Ovary (tissue), 9 donors: ENCODE measurements around the gene TNFAIP8L1. TPM values are rescaled to one million over a fixed set of nuclear protein-coding genes. Genes with fewer than 3 reads are reported as not detected.

ENCODE experiments used
- DNase-seq, 5 donors: peaks; one replicate each; pipeline ENCODE4 v3.0.0-alpha.2; 2019 to 2020
- H3K27ac ChIP-seq, 2 donors: fragments of 200-600 bp; one replicate each; pipeline versions ENCODE4 v1.5.1 to v1.8.0; 2019 to 2022
- H3K27me3 ChIP-seq: fragments of 200-600 bp; one replicate; pipeline ENCODE4 v1.8.0; 2022
- H3K36me3 ChIP-seq: fragments of 200-600 bp; sonication (generic); one replicate; pipeline ENCODE4 v1.5.1; 2019
- H3K4me1 ChIP-seq: one replicate; pipeline ENCODE4 v1.8.1; 2013; ENCODE audit warnings: mild to moderate bottlenecking, moderate library complexity; ENCODE audit not compliant: insufficient read depth
- H3K4me3 ChIP-seq: fragments of 200-600 bp; sonication (generic); one replicate; pipeline ENCODE4 v1.5.1; 2017
- H3K9me3 ChIP-seq, 2 donors: fragments of 200-600 bp in 1 of 2; sonication (generic) in 1 of 2; one replicate each; pipeline versions ENCODE4 v1.5.1 to v1.8.1; 2013 to 2019; ENCODE audit warnings: mild to moderate bottlenecking in 1 of 2, moderate library complexity in 1 of 2
- EP300 ChIP-seq: sonication (generic); formaldehyde crosslinking; IDR thresholded peaks from one replicate; pipeline ENCODE4 v1.6.1; 2017; ENCODE audit warnings: antibody characterized with exemption
- POLR2A ChIP-seq: fragments of 450-650 bp; IDR thresholded peaks from one replicate; pipeline ENCODE4 v1.6.1; 2017; ENCODE audit warnings: antibody characterized with exemption, mild to moderate bottlenecking, moderate library complexity
- WGBS, 3 donors: extraction: QIAGEN DNeasy Blood & Tissue Kit in 1 of 3; methylation state at CpG; one replicate each; pipeline versions ENCODE4 v1.1.5 to v1.1.7; 2013 to 2017; 5-methylcytosine and 5-hydroxymethylcytosine counted together
- intact Hi-C, 4 donors: fragments of 100-400 bp; cut with DNase I; formaldehyde crosslinking; loops; one replicate each; pipeline versions ENCODE4 v1.11.0 to v1.15.1; 2022 to 2023
- polyA plus RNA-seq, 2 donors: library from polyadenylated mRNA; stranded (reverse); fragments of 200-250 nt in 1 of 2; fragments of 350-450 nt in 1 of 2; fragmentation: Illumina TruSeq in 1 of 2; extraction: RNeasy Lipid Tissue Mini Kit (QIAGEN cat#74804) in 1 of 2; gene quantifications; one replicate each; pipeline ENCODE4 v1.2.3, GENCODE V29; 2013 to 2014
- total RNA-seq, 7 donors: library from RNA; depleted of rRNA in 2 of 7; stranded (reverse); fragments of >200 nt in 2 of 7; fragmentation: NEBNext Ultra II Directional in 3 of 7; extraction: Animal tissue kit (Norgen Biotek cat#: 25700) in 3 of 7; gene quantifications; one replicate each; pipeline versions ENCODE4 v1.1.0 to v1.2.4, GENCODE V29; 2016 to 2023
- TF ChIP-seq, protein P1 (sequence below), 3 donors: fragments of 450-650 bp in 2 of 3; fragments of 200-600 bp in 1 of 3; IDR thresholded peaks; one replicate each; pipeline versions ENCODE4 v1.5.1 to v1.8.0; 2016 to 2022; ENCODE audit warnings: antibody characterized with exemption in 3 of 3, mild to moderate bottlenecking in 1 of 3
- donor health status: DM: no; HTN: no; CAD: no; lungs with moderate emphysema.
- donor health status: DM: no; HTN: no; CAD: no.
- donor health status: Bipolar disorder and iron deficiency.
- donor health status: DM: yes; HTN: yes; CAD: no.
- donor health status: DM: no; HTN: no; CAD: no.
- donor health status: DM: yes; HTN: yes; CAD: no.

Gene TNFAIP8L1
- total and polyA plus RNA-seq, 9 donors: 4.3 to 14.0 (median 8.1) TPM

DNA sequence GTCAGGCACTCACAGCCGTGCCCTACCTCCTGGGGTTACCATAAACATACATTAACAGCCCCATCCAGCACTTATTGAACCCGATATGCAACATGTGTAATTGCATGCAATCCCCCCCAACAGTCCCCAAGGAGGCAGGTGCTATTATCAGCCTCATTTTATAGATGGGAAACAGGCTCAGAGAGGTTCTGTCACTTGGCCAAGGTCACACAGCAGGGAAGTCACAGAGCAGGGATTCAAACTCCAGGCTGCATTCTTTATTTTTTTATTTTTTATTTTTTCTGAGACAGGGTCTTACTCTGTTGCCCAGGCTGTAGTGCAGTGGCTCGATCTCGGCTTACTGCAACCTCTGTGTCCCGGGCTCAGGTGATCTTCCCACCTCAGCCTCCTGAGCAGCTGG is 38.4 kb upstream of the TNFAIP8L1 start:
- WGBS, 3 donors: 69 to 84% (median 70%) methylated on average over 5 of the region's 5 CpGs
- intact Hi-C loops: no loop called here
- H3K27me3 ChIP-seq: no peaks in the 10 kb centered on the region

DNA sequence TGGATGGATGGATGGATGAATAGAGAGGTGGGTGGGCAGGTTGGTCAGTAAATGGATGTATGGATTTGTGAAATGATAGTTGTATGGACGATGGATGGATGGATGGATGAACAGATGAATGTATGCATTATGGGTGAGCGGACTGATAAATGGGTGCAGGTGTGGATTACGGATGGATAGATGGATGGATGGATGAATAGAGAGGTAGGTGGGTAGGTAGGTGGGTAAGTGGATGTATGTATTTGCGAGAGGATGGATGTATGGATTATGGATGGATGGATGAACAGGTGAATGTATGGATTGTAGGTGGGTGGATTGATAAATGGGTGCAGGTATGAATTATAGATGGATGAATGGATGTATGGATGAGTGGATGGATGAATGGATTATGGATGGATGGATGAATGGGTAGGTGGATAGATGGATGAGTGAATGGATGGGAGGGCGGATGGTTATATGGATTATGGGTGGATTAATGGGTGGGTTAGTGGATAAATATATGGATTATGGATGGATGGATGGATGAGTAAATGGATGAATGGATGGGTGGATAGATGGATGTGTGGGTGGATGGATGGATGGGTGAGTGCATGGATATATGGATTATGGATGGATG is 37.0 kb upstream of the TNFAIP8L1 start:
- no peaks in the 10 kb centered on the region for H3K27me3 ChIP-seq
- no peak for DNase-seq
- WGBS, 3 donors: 89 to 91% (median 90%) methylated on average over 5 of the region's 5 CpGs
- no peak overlapping the region for H3K27ac ChIP-seq
- no peaks in the 10 kb centered on the region for H3K36me3 ChIP-seq
- TF ChIP-seq EP300 (no peak), POLR2A (no peak)
- TF ChIP-seq, protein P1, sequence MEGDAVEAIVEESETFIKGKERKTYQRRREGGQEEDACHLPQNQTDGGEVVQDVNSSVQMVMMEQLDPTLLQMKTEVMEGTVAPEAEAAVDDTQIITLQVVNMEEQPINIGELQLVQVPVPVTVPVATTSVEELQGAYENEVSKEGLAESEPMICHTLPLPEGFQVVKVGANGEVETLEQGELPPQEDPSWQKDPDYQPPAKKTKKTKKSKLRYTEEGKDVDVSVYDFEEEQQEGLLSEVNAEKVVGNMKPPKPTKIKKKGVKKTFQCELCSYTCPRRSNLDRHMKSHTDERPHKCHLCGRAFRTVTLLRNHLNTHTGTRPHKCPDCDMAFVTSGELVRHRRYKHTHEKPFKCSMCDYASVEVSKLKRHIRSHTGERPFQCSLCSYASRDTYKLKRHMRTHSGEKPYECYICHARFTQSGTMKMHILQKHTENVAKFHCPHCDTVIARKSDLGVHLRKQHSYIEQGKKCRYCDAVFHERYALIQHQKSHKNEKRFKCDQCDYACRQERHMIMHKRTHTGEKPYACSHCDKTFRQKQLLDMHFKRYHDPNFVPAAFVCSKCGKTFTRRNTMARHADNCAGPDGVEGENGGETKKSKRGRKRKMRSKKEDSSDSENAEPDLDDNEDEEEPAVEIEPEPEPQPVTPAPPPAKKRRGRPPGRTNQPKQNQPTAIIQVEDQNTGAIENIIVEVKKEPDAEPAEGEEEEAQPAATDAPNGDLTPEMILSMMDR (IDR thresholded peaks at IDR 0.05): no peak
- intact Hi-C loops: no loop called here
- peaks cover 7% of the 10 kb centered on the region for H3K4me1 ChIP-seq
- no peaks in the 10 kb centered on the region for H3K9me3 ChIP-seq
- H3K4me3 ChIP-seq: no peak overlapping the region

More for the DNA sequence above, 38.4 kb upstream of the TNFAIP8L1 start:
- H3K36me3 ChIP-seq: no peaks in the 10 kb centered on the region
- no peak overlapping the region for H3K4me3 ChIP-seq
- H3K27ac ChIP-seq: no peak overlapping the region
- TF ChIP-seq POLR2A: no peak
- no peak for TF ChIP-seq EP300
- TF ChIP-seq, protein P1 (IDR thresholded peaks at IDR 0.05): no peak
- H3K4me1 ChIP-seq: peaks cover 4% of the 10 kb centered on the region
- DNase-seq: no peak
- no peaks in the 10 kb centered on the region for H3K9me3 ChIP-seq

DNA sequence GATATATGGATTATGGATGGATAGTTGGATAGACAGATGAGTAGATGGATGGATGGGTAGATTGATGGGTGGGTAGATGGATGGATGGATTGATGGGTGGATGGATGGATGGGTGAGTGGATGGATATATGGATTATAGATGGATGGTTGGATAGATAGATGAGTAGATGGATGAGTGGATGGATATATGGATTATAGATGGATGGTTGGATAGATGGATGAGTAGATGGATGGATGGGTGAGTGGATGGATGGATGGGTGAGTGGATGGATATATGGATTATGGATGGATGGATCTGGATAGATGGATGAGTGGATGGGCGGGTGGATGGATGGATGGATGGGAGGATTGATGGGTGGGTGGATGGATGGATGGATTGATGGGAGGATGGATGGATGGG is 36.4 kb upstream of the TNFAIP8L1 start:
- H3K27ac ChIP-seq: no peak overlapping the region
- peaks cover 7% of the 10 kb centered on the region for H3K4me1 ChIP-seq
- 85 to 96% (median 93%) methylated on average over 1 of the region's 1 CpG for WGBS, 3 donors
- no peak for DNase-seq
- TF ChIP-seq, protein P1 (IDR thresholded peaks at IDR 0.05): no peak
- TF ChIP-seq EP300: no peak
- no peak for TF ChIP-seq POLR2A
- intact Hi-C loops: no loop called here
- H3K9me3 ChIP-seq: no peaks in the 10 kb centered on the region
- no peaks in the 10 kb centered on the region for H3K36me3 ChIP-seq
- H3K4me3 ChIP-seq: no peak overlapping the region
- no peaks in the 10 kb centered on the region for H3K27me3 ChIP-seq

DNA sequence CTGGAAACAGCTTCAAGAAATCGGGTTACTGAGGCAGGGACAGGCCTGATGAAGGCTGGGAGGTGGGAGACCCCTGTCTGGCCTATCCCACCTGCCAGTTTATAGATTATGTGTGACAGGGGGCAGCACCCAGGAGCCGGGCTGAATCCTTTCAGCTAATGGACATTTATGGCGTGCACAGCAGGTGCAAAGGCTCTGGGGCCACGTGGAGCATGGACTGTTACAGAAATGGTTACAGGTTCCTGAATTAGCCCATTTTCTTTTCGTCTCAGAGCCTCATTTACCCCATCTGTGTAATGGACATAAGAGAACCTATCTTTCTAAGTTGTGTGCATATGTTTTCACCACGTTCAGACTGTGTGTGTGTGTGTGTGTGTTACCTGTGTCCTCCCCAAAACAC is 34.4 kb upstream of the TNFAIP8L1 start:
- TF ChIP-seq POLR2A (no peak), EP300 (no peak)
- TF ChIP-seq, protein P1 (IDR thresholded peaks at IDR 0.05): no peak
- no peak overlapping the region for H3K27ac ChIP-seq
- no peaks in the 10 kb centered on the region for H3K27me3 ChIP-seq
- WGBS, 3 donors: 61 to 69% (median 61%) methylated on average over 6 of the region's 6 CpGs
- H3K4me3 ChIP-seq: no peak overlapping the region
- H3K4me1 ChIP-seq: peaks cover 3% of the 10 kb centered on the region
- intact Hi-C loops: no loop called here
- no peaks in the 10 kb centered on the region for H3K9me3 ChIP-seq
- DNase-seq: no peak
- H3K36me3 ChIP-seq: no peaks in the 10 kb centered on the region
